ENCODE measurements around the gene PAPPA. TPM values are rescaled to one million over a fixed set of nuclear protein-coding genes. Genes with fewer than 3 reads are reported as not detected.

Gene PAPPA
- total RNA-seq, 1 donor from 2014 or later = 0.69 TPM

GRCh38 chr9:116361547-116361946, 208.0 kb downstream of the PAPPA start:
- Histone ChIP-seq H3K36me3 (no peaks in the 10 kb centered on the region), H3K27ac (replicated peaks) (no peak overlapping the region), H3K27me3 (ENCODE audit: low read depth) (no peaks in the 10 kb centered on the region), H3K4me3 (no peak overlapping the region), H3K9me3 (replicated peaks) (no peaks in the 10 kb centered on the region), H3K4me1 (peaks cover 24% of the 10 kb centered on the region)
- no peak for DNase-seq
- no peak for TF ChIP-seq CTCF (IDR thresholded peaks at IDR 0.05; ENCODE audit: borderline replicate concordance)
- intact Hi-C loops (cut with micrococcal nuclease) = no loop called here

- no peak overlapping the region for H3K27ac ChIP-seq (replicated peaks)
- no peaks in the 10 kb centered on the region for H3K27me3 ChIP-seq (ENCODE audit: low read depth)
- intact Hi-C loops (cut with micrococcal nuclease) = no loop called here
- peaks cover 24% of the 10 kb centered on the region for H3K4me1 ChIP-seq
- no peak for TF ChIP-seq CTCF (IDR thresholded peaks at IDR 0.05; ENCODE audit: borderline replicate concordance)
- H3K9me3 ChIP-seq (replicated peaks) = no peaks in the 10 kb centered on the region
- H3K36me3 ChIP-seq = no peaks in the 10 kb centered on the region
- no peak overlapping the region for H3K4me3 ChIP-seq
- no peak for DNase-seq
Observed at GRCh38 chr9:116362493-116362892, 208.9 kb downstream of the PAPPA start.

- peak; percentile 47 for DNase-seq
- Histone ChIP-seq H3K27ac (replicated peaks) (peak overlapping the region; percentile 65), H3K36me3 (no peaks in the 10 kb centered on the region), H3K4me3 (peak overlapping the region; percentile 32), H3K4me1 (peaks cover 19% of the 10 kb centered on the region), H3K9me3 (replicated peaks) (no peaks in the 10 kb centered on the region), H3K27me3 (ENCODE audit: low read depth) (no peaks in the 10 kb centered on the region)
- intact Hi-C loops (cut with micrococcal nuclease) = no loop called here
- peak; percentile 44 for TF ChIP-seq CTCF (IDR thresholded peaks at IDR 0.05; ENCODE audit: borderline replicate concordance)
Observed at GRCh38 chr9:116365056-116365471, 211.5 kb downstream of the PAPPA start.

GRCh38 chr9:116366241-116366640, 212.7 kb downstream of the PAPPA start:
- TF ChIP-seq CTCF (IDR thresholded peaks at IDR 0.05; ENCODE audit: borderline replicate concordance) = no peak
- Histone ChIP-seq H3K27me3 (ENCODE audit: low read depth) (no peaks in the 10 kb centered on the region), H3K4me1 (peaks cover 15% of the 10 kb centered on the region), H3K36me3 (no peaks in the 10 kb centered on the region), H3K27ac (replicated peaks) (no peak overlapping the region), H3K4me3 (no peak overlapping the region), H3K9me3 (replicated peaks) (no peaks in the 10 kb centered on the region)
- intact Hi-C loops (cut with micrococcal nuclease) = no loop called here
- no peak for DNase-seq

GRCh38 chr9:116368680-116369079, 215.1 kb downstream of the PAPPA start:
- Histone ChIP-seq H3K36me3 (no peaks in the 10 kb centered on the region), H3K9me3 (replicated peaks) (no peaks in the 10 kb centered on the region), H3K4me3 (no peak overlapping the region), H3K27ac (replicated peaks) (no peak overlapping the region), H3K27me3 (ENCODE audit: low read depth) (no peaks in the 10 kb centered on the region), H3K4me1 (peaks cover 14% of the 10 kb centered on the region)
- TF ChIP-seq CTCF (IDR thresholded peaks at IDR 0.05; ENCODE audit: borderline replicate concordance) = no peak
- intact Hi-C loops (cut with micrococcal nuclease) = no loop called here
- no peak for DNase-seq

- Histone ChIP-seq H3K9me3 (replicated peaks) (no peaks in the 10 kb centered on the region), H3K4me3 (no peak overlapping the region), H3K27me3 (ENCODE audit: low read depth) (no peaks in the 10 kb centered on the region), H3K36me3 (no peaks in the 10 kb centered on the region), H3K27ac (replicated peaks) (no peak overlapping the region), H3K4me1 (peaks cover 11% of the 10 kb centered on the region)
- no peak for TF ChIP-seq CTCF (IDR thresholded peaks at IDR 0.05; ENCODE audit: borderline replicate concordance)
- no peak for DNase-seq
- intact Hi-C loops (cut with micrococcal nuclease) = no loop called here
Observed at GRCh38 chr9:116369706-116370105, 216.1 kb downstream of the PAPPA start.

Measured in left ventricle myocardium inferior (tissue), 1 donor.